Endothelial cell of umbilical vein (primary cell): Measurements from ENCODE around the gene RTL3. TPM values are rescaled to one million over a fixed set of nuclear protein-coding genes. Genes with fewer than 3 reads are reported as not detected.

Experiments used
- BruUV-seq: library from RNA; stranded (reverse); fragments of 400-500 nt; replicated peaks from 2 replicates; lab custom pipeline; 2021; lab: Mats Ljungman, UMichigan
- CTCF ChIA-PET: fragments of 300-600, 350-600 bp; sonication (Branson Sonifier 250); formaldehyde crosslinking; loops from one replicate; lab custom pipeline; 2021; ENCODE audit warnings: antibody characterized with exemption, inconsistent platforms; lab: Charles Lee
- POLR2A ChIA-PET: fragments of 300-600, 350-600 bp; sonication (Branson Sonifier 250); formaldehyde crosslinking; loops from one replicate; lab custom pipeline; 2021; ENCODE audit warnings: antibody characterized with exemption, inconsistent platforms; lab: Charles Lee
- DNase-seq: peaks from one replicate; pipeline ENCODE4 v3.0.0-alpha.2; 2011; ENCODE audit warnings: low read depth, low spot score
- FAIRE-seq: peaks from 2 replicates; lab custom pipeline; 2011; peaks lifted over from hg19 to GRCh38; lab: Jason Lieb, UNC
- H2AFZ ChIP-seq: 2 replicates; pipeline ENCODE4 v1.6.0; 2012; ENCODE audit warnings: low read depth, low read length, control low read depth, inconsistent platforms
- H3K27ac ChIP-seq: 2 replicates; pipeline ENCODE4 v1.5.1; 2011; ENCODE audit warnings: low read depth, mild to moderate bottlenecking, control low read depth, low read length, moderate library complexity; ENCODE audit not compliant: insufficient read depth
- H3K27me3 ChIP-seq, 2 experiments: 2 replicates each; pipeline versions ENCODE4 v1.6.0 to v1.6.1; 2011; ENCODE audit warnings: low read length in 2 of 2, mixed read lengths in 1 of 2; ENCODE audit not compliant: control insufficient read depth in 2 of 2, insufficient read depth in 2 of 2
- H3K36me3 ChIP-seq, 2 experiments: 2 replicates in 1 of 2; 3 replicates in 1 of 2; pipeline ENCODE4 v1.5.1; 2011; ENCODE audit warnings: low read length in 2 of 2, mild to moderate bottlenecking in 1 of 2, moderate library complexity in 1 of 2; ENCODE audit not compliant: control insufficient read depth in 2 of 2, insufficient read depth in 2 of 2; ENCODE audit errors: extremely low read depth in 1 of 2
- H3K4me1 ChIP-seq: 3 replicates; pipeline ENCODE4 v1.5.1; 2011; ENCODE audit warnings: mild to moderate bottlenecking, low read length; ENCODE audit not compliant: control insufficient read depth, insufficient read depth; ENCODE audit errors: extremely low read depth
- H3K4me2 ChIP-seq: 2 replicates; pipeline ENCODE4 v1.6.1; 2011; ENCODE audit warnings: low read length, control low read depth, mixed read lengths; ENCODE audit not compliant: insufficient read depth
- H3K4me3 ChIP-seq, 3 experiments: fragments of 200-600 bp in 1 of 3; sonication (generic), shearing (Covaris generic) in 1 of 3; replicated peaks in 1 of 3; 2 replicates each; pipeline ENCODE4 v1.5.1; 2011 to 2016; ENCODE audit warnings: control low read depth in 3 of 3, low read length in 3 of 3, mild to moderate bottlenecking in 2 of 3, inconsistent platforms in 1 of 3, low read depth in 1 of 3, moderate library complexity in 1 of 3; ENCODE audit not compliant: insufficient read depth in 1 of 3
- H3K79me2 ChIP-seq: 2 replicates; pipeline ENCODE4 v1.6.0; 2012; ENCODE audit warnings: low read length, inconsistent platforms; ENCODE audit not compliant: control insufficient read depth, insufficient read depth
- H3K9ac ChIP-seq: replicated peaks from 2 replicates; pipeline ENCODE3; 2011; ENCODE audit warnings: low read length, control low read depth; ENCODE audit not compliant: insufficient read depth; ENCODE audit errors: extremely low read depth
- H3K9me1 ChIP-seq: replicated peaks from 3 replicates; pipeline ENCODE4 v1.6.0; 2011; ENCODE audit warnings: mild to moderate bottlenecking, low read length; ENCODE audit not compliant: control insufficient read depth, insufficient read depth; ENCODE audit errors: extremely low read depth
- H3K9me3 ChIP-seq: replicated peaks from 2 replicates; pipeline ENCODE4 v1.5.1; 2012; ENCODE audit warnings: low read length, inconsistent platforms; ENCODE audit not compliant: control insufficient read depth, insufficient read depth
- H4K20me1 ChIP-seq: replicated peaks from 2 replicates; pipeline ENCODE3; 2011; ENCODE audit warnings: mild to moderate bottlenecking, low read length; ENCODE audit not compliant: control insufficient read depth, insufficient read depth; ENCODE audit errors: extremely low read depth
- CTCF ChIP-seq, 2 donors: IDR thresholded peaks; 1 replicate in 1 of 2; 2 replicates in 1 of 2; pipeline ENCODE4 v1.5.1; 2011; ENCODE audit warnings: low read length in 2 of 2, mild to moderate bottlenecking in 2 of 2, moderate library complexity in 2 of 2, control low read depth in 1 of 2, inconsistent platforms in 1 of 2, low read depth in 1 of 2; ENCODE audit not compliant: insufficient read depth in 1 of 2; ENCODE audit errors: extremely low read depth in 1 of 2
- EZH2 ChIP-seq: IDR thresholded peaks from 2 replicates; pipeline ENCODE4 v1.6.1; 2012; ENCODE audit warnings: borderline replicate concordance, low read depth, mild to moderate bottlenecking, moderate library complexity, low read length, inconsistent platforms; ENCODE audit not compliant: severe bottlenecking
- FOS ChIP-seq: IDR thresholded peaks from 2 replicates; pipeline ENCODE4 v1.6.1; 2011; ENCODE audit warnings: mild to moderate bottlenecking, low read length, moderate library complexity, borderline replicate concordance; ENCODE audit not compliant: insufficient read depth
- GATA2 ChIP-seq: IDR thresholded peaks from 2 replicates; pipeline ENCODE4 v1.7.0; 2011; ENCODE audit warnings: low read depth, mild to moderate bottlenecking, moderate library complexity, mixed read lengths, low read length; ENCODE audit not compliant: insufficient read length, insufficient read depth
- JUN ChIP-seq: IDR thresholded peaks from 2 replicates; pipeline ENCODE4 v1.6.1; 2011; ENCODE audit warnings: borderline replicate concordance, low read depth; ENCODE audit not compliant: insufficient read length, insufficient read depth
- MAX ChIP-seq: IDR thresholded peaks from 2 replicates; pipeline ENCODE4 v1.6.1; 2011; ENCODE audit not compliant: insufficient read depth, insufficient read length
- MYC ChIP-seq: IDR thresholded peaks from one replicate; pipeline ENCODE4 v1.6.1; 2011; ENCODE audit warnings: mild to moderate bottlenecking, low read depth, low read length
- POLR2A ChIP-seq: IDR thresholded peaks from 2 replicates; pipeline ENCODE4 v1.6.1; 2012; ENCODE audit warnings: low read depth, mild to moderate bottlenecking, control low read depth, low read length
- POLR2AphosphoS5 ChIP-seq: IDR thresholded peaks from 2 replicates; pipeline ENCODE4 v1.6.1; 2012; ENCODE audit warnings: low read depth, mild to moderate bottlenecking, control low read depth, low read length, moderate library complexity; ENCODE audit not compliant: insufficient read depth
- dilution Hi-C: fragments of 300-500 bp; cut with MboI; formaldehyde crosslinking; loops from one replicate; pipeline ENCODE4 v1.15.0; 2019; ENCODE audit warnings: low sequenced_read_pairs; ENCODE audit not compliant: extremely low pct_ligation_motif_present
- intact Hi-C: fragments of 100-400 bp; cut with micrococcal nuclease; formaldehyde crosslinking; loops from one replicate; pipeline ENCODE4 v1.10.0; 2022
- polyA plus RNA-seq, 4 experiments: library from polyadenylated mRNA; depleted of rRNA in 3 of 4; stranded (reverse) in 3 of 4; unstranded in 1 of 4; fragments of >200 nt; gene quantifications; 2 replicates each; pipeline versions ENCODE4 v1.2.1 to v1.2.3, GENCODE V29; 2011 to 2012; ENCODE audit warnings: missing spikeins in 1 of 4
- total RNA-seq: library from RNA; stranded (reverse); gene quantifications from 2 replicates; pipeline ENCODE4 v1.2.3, GENCODE V29; 2021

The RTL3 gene
- total and polyA plus RNA-seq, 2 donors (not counting 3 experiments of a cell fraction or from before 2014, with no cell fraction given), result 0.04 TPM; not detected in 1

- Histone ChIP-seq H3K36me3 (no peaks in the 10 kb centered on the region), H3K4me3 (no peak overlapping the region), H2AFZ (no peak overlapping the region), H3K9ac (no peak overlapping the region), H3K27ac (no peak overlapping the region), H3K79me2 (no peaks in the 10 kb centered on the region), H3K4me1 (no peaks in the 10 kb centered on the region), H4K20me1 (no peaks in the 10 kb centered on the region), H3K27me3 (no peaks in the 10 kb centered on the region), H3K9me1 (no peaks in the 10 kb centered on the region), H3K9me3 (no peaks in the 10 kb centered on the region), H3K4me2 (no peak overlapping the region)
- TF ChIP-seq POLR2A, result no peak
- TF ChIP-seq EZH2, result no peak
- TF ChIP-seq MYC, result no peak
- no peak for TF ChIP-seq CTCF (IDR thresholded peaks at IDR 0.05; ENCODE audit: extremely low read depth in 1 of 2, insufficient read depth in 1 of 2, low read depth in 1 of 2, low read length in 2 of 2)
- TF ChIP-seq POLR2AphosphoS5, result no peak
- no peak for TF ChIP-seq GATA2
- no peak for TF ChIP-seq FOS
- no peak for TF ChIP-seq JUN
- no peak for TF ChIP-seq MAX
- POLR2A ChIA-PET, result no interaction called here
- CTCF ChIA-PET, result no interaction called here
- intact Hi-C loops, result no loop called here
- dilution Hi-C loops, result no loop called here
- FAIRE-seq, result no peak
- BruUV-seq, result no TSS peak
- no peak for DNase-seq
Observed at GRCh38 chrX:78687586-78687985, 28.5 kb upstream of the RTL3 start.
